H1 (cell line): ENCODE data around the gene C1QTNF1. TPM values are rescaled to one million over a fixed set of nuclear protein-coding genes. Genes with fewer than 3 reads are reported as not detected.

Source experiments
- CTCF ChIA-PET: fragments of 300-600 bp; sonication (Branson Sonifier 250); formaldehyde crosslinking; loops from one replicate; lab custom pipeline; 2021; ENCODE audit not compliant: partially characterized antibody; lab: Charles Lee
- POLR2A ChIA-PET: fragments of 300-600 bp; sonication (Branson Sonifier 250); formaldehyde crosslinking; loops from one replicate; lab custom pipeline; 2021; ENCODE audit warnings: inconsistent platforms; ENCODE audit not compliant: partially characterized antibody; lab: Charles Lee
- DNase-seq, 2 experiments: peaks; one replicate each; pipeline versions ENCODE4 v3.0.0 to v3.0.0-alpha.2; 2010 to 2022; ENCODE audit warnings: low spot score in 2 of 2, low read depth in 1 of 2, mixed read lengths in 1 of 2
- FAIRE-seq: peaks from 2 replicates; lab custom pipeline; 2011; peaks lifted over from hg19 to GRCh38; lab: Jason Lieb, UNC
- H2AFZ ChIP-seq: 2 replicates; pipeline ENCODE4 v1.8.1; 2012; ENCODE audit warnings: low read length, inconsistent platforms
- H2AK5ac ChIP-seq: 2 replicates; pipeline ENCODE4 v1.6.1; 2013; ENCODE audit warnings: low read depth, low read length
- H2BK120ac ChIP-seq: replicated peaks from 2 replicates; pipeline ENCODE3; 2013; ENCODE audit warnings: low read depth, low read length, inconsistent platforms
- H2BK12ac ChIP-seq: 2 replicates; pipeline ENCODE4 v1.6.1; 2013; ENCODE audit warnings: low read depth, low read length
- H2BK15ac ChIP-seq: 2 replicates; pipeline ENCODE4 v1.6.1; 2013; ENCODE audit warnings: low read length
- H2BK20ac ChIP-seq: 2 replicates; pipeline ENCODE4 v1.6.1; 2013; ENCODE audit warnings: low read length
- H2BK5ac ChIP-seq: 2 replicates; pipeline ENCODE4 v1.6.1; 2013; ENCODE audit warnings: low read depth, low read length
- H3K14ac ChIP-seq: 2 replicates; pipeline ENCODE4 v1.6.1; 2013; ENCODE audit warnings: inconsistent platforms; ENCODE audit not compliant: insufficient read length
- H3K18ac ChIP-seq: 2 replicates; pipeline ENCODE4 v1.6.1; 2013; ENCODE audit warnings: low read length; ENCODE audit errors: extremely low read depth
- H3K23ac ChIP-seq: 2 replicates; pipeline ENCODE4 v1.6.1; 2013; ENCODE audit warnings: inconsistent platforms; ENCODE audit not compliant: insufficient read length
- H3K23me2 ChIP-seq: 2 replicates; pipeline ENCODE4 v1.6.1; 2013; ENCODE audit warnings: low read depth, low read length
- H3K27ac ChIP-seq: 2 replicates; pipeline ENCODE4 v1.6.1; 2011; ENCODE audit warnings: low read depth, low read length, inconsistent platforms
- H3K27me3 ChIP-seq, 4 experiments: replicated peaks in 1 of 4; 1 replicate in 1 of 4; 2 replicates in 3 of 4; pipeline versions ENCODE4 v1.6.1 to v1.8.1; 2011 to 2013; ENCODE audit warnings: low read length in 3 of 4, mild to moderate bottlenecking in 3 of 4, inconsistent platforms in 2 of 4, mixed read lengths in 2 of 4, moderate library complexity in 1 of 4; ENCODE audit not compliant: control insufficient read depth in 3 of 4, insufficient read depth in 3 of 4; ENCODE audit errors: extremely low read depth in 1 of 4
- H3K36me3 ChIP-seq, 4 experiments: 2 replicates each; pipeline versions ENCODE4 v1.6.1 to v1.8.1; 2011 to 2013; ENCODE audit warnings: mild to moderate bottlenecking in 4 of 4, low read length in 3 of 4, moderate library complexity in 2 of 4, control low read depth in 1 of 4, inconsistent platforms in 1 of 4; ENCODE audit not compliant: insufficient read depth in 4 of 4, control insufficient read depth in 2 of 4
- H3K4ac ChIP-seq: replicated peaks from 2 replicates; pipeline ENCODE3; 2013; ENCODE audit warnings: low read length, low read depth, mixed read lengths, inconsistent platforms; ENCODE audit not compliant: insufficient read length
- H3K4me1 ChIP-seq, 4 experiments: replicated peaks in 1 of 4; 1 replicate in 1 of 4; 2 replicates in 3 of 4; pipeline versions ENCODE4 v1.6.1 to v1.8.1; 2011 to 2013; ENCODE audit warnings: low read length in 3 of 4, inconsistent platforms in 2 of 4, mixed read lengths in 1 of 4; ENCODE audit not compliant: insufficient read depth in 4 of 4, control insufficient read depth in 3 of 4
- H3K4me2 ChIP-seq, 2 experiments: 2 replicates each; pipeline versions ENCODE4 v1.6.1 to v1.8.1; 2011 to 2013; ENCODE audit warnings: low read depth in 2 of 2, low read length in 2 of 2, control low read depth in 1 of 2, inconsistent platforms in 1 of 2, mild to moderate bottlenecking in 1 of 2; ENCODE audit not compliant: insufficient read depth in 1 of 2
- H3K4me3 ChIP-seq, 4 experiments: fragments of 200-600, 300-600 bp in 1 of 4; sonication (generic), shearing (Covaris generic), sonication (Bioruptor Twin) in 1 of 4; 2 replicates each; pipeline versions ENCODE4 v1.5.1 to v1.8.1; 2011 to 2016; ENCODE audit warnings: low read length in 4 of 4, low read depth in 3 of 4, control low read depth in 2 of 4, inconsistent platforms in 2 of 4, mild to moderate bottlenecking in 2 of 4, mixed read lengths in 1 of 4, moderate library complexity in 1 of 4; ENCODE audit not compliant: insufficient read depth in 2 of 4; ENCODE audit errors: extremely low read depth in 1 of 4
- H3K56ac ChIP-seq: replicated peaks from 2 replicates; pipeline ENCODE3; 2013; ENCODE audit warnings: low read depth, mild to moderate bottlenecking, mixed read lengths, low read length, inconsistent platforms; ENCODE audit not compliant: insufficient read length
- H3K79me1 ChIP-seq: 2 replicates; pipeline ENCODE4 v1.6.1; 2013; ENCODE audit warnings: low read depth, low read length, control low read depth
- H3K79me2 ChIP-seq, 2 experiments: 2 replicates each; pipeline versions ENCODE4 v1.6.1 to v1.8.1; 2012 to 2013; ENCODE audit warnings: low read length in 2 of 2, mild to moderate bottlenecking in 2 of 2, inconsistent platforms in 1 of 2; ENCODE audit not compliant: insufficient read depth in 2 of 2, control insufficient read depth in 1 of 2
- H3K9ac ChIP-seq, 4 experiments: replicated peaks in 1 of 4; 1 replicate in 1 of 4; 2 replicates in 3 of 4; pipeline versions ENCODE4 v1.6.1 to v1.8.1; 2011 to 2013; ENCODE audit warnings: low read depth in 3 of 4, low read length in 3 of 4, control low read depth in 2 of 4, mild to moderate bottlenecking in 2 of 4, moderate library complexity in 2 of 4, inconsistent platforms in 1 of 4; ENCODE audit errors: extremely low read depth in 1 of 4
- H3K9me3 ChIP-seq, 2 experiments: 2 replicates each; pipeline versions ENCODE4 v1.6.1 to v1.8.1; 2012 to 2013; ENCODE audit warnings: mild to moderate bottlenecking in 2 of 2, moderate library complexity in 2 of 2, control low read depth in 1 of 2, inconsistent platforms in 1 of 2, low read depth in 1 of 2, low read length in 1 of 2, mixed read lengths in 1 of 2; ENCODE audit not compliant: insufficient read depth in 2 of 2
- H4K20me1 ChIP-seq, 2 experiments: replicated peaks in 1 of 2; 2 replicates each; pipeline versions ENCODE3 to v1.8.1; 2011 to 2013; ENCODE audit warnings: inconsistent platforms in 2 of 2, low read length in 2 of 2, mild to moderate bottlenecking in 1 of 2; ENCODE audit not compliant: insufficient read depth in 2 of 2, control insufficient read depth in 1 of 2
- H4K5ac ChIP-seq: 2 replicates; pipeline ENCODE4 v1.6.1; 2013; ENCODE audit warnings: low read length, low read depth, mixed read lengths, inconsistent platforms; ENCODE audit not compliant: insufficient read length
- H4K8ac ChIP-seq: 2 replicates; pipeline ENCODE4 v1.8.0; 2013; ENCODE audit warnings: mild to moderate bottlenecking, moderate library complexity, low read length, inconsistent platforms; ENCODE audit not compliant: insufficient read depth; ENCODE audit errors: extremely low read depth
- H4K91ac ChIP-seq: replicated peaks from 2 replicates; pipeline ENCODE3; 2013; ENCODE audit warnings: low read length, mixed read lengths, inconsistent platforms; ENCODE audit not compliant: insufficient read length
- BCL11A ChIP-seq, 2 experiments: IDR thresholded peaks; one replicate each; pipeline ENCODE4 v1.6.1; 2011; ENCODE audit warnings: low read depth in 2 of 2, low read length in 2 of 2, mild to moderate bottlenecking in 2 of 2
- CTCF ChIP-seq, 3 experiments: IDR thresholded peaks; 1 replicate in 2 of 3; 2 replicates in 1 of 3; pipeline versions ENCODE4 v1.5.1 to v1.6.1; 2011; ENCODE audit warnings: low read length in 3 of 3, mild to moderate bottlenecking in 3 of 3, inconsistent platforms in 2 of 3, low read depth in 1 of 3, moderate library complexity in 1 of 3; ENCODE audit not compliant: insufficient read depth in 1 of 3; ENCODE audit errors: control extremely low read depth in 1 of 3
- EGR1 ChIP-seq: IDR thresholded peaks from 2 replicates; pipeline ENCODE4 v1.6.1; 2011; ENCODE audit warnings: low read depth, low read length, borderline replicate concordance
- EP300 ChIP-seq, 2 experiments: IDR thresholded peaks; 1 replicate in 1 of 2; 2 replicates in 1 of 2; pipeline ENCODE4 v1.6.1; 2011 to 2012; ENCODE audit warnings: low read depth in 2 of 2, low read length in 2 of 2, mild to moderate bottlenecking in 2 of 2, borderline replicate concordance in 1 of 2, inconsistent platforms in 1 of 2, moderate library complexity in 1 of 2
- NANOG ChIP-seq: IDR thresholded peaks from 2 replicates; pipeline ENCODE4 v1.6.1; 2011; ENCODE audit warnings: low read length, low read depth, mild to moderate bottlenecking, inconsistent platforms; ENCODE audit not compliant: insufficient read depth, poor library complexity, severe bottlenecking
- PHF8 ChIP-seq: fragments of 200-600 bp; sonication (generic); conservative IDR thresholded peaks from 2 replicates; pipeline ENCODE4 v1.7.1; 2012; ENCODE audit warnings: low read depth, mild to moderate bottlenecking, inconsistent platforms, low read length, moderate library complexity
- TEAD4 ChIP-seq: IDR thresholded peaks from 2 replicates; pipeline ENCODE4 v1.6.1; 2012; ENCODE audit warnings: low read depth, low read length, inconsistent platforms, mixed read lengths
- WGBS, 2 experiments: shearing (Covaris generic) in 1 of 2; methylation state at CpG; one replicate each; pipeline versions ENCODE4 v1.1.6 to v1.1.7; 2013 to 2015; ENCODE audit warnings: low lambda C conversion rate in 2 of 2, mixed read lengths in 2 of 2, inconsistent platforms in 1 of 2, low coverage in 1 of 2, missing lambda C conversion rate in 1 of 2; ENCODE audit not compliant: insufficient replicate concordance in 2 of 2, insufficient coverage in 1 of 2, insufficient read length in 1 of 2; ENCODE audit errors: extremely low coverage in 1 of 2, missing lambda C conversion rate in 1 of 2; 5-methylcytosine and 5-hydroxymethylcytosine counted together
- polyA plus RNA-seq, 7 experiments: library from polyadenylated mRNA; depleted of rRNA in 3 of 7; stranded (reverse) in 5 of 7; unstranded in 2 of 7; fragments of >200 nt in 5 of 7; fragments of 200-250 nt in 2 of 7; gene quantifications; 1 replicate in 5 of 7; 2 replicates in 1 of 7; 4 replicates in 1 of 7; pipeline versions ENCODE4 v1.2.1 to v1.2.3, GENCODE V29; 2011 to 2013; ENCODE audit warnings: missing spikeins in 2 of 7, mixed read lengths in 2 of 7
- total RNA-seq: library from RNA; stranded (reverse); fragmentation: NEBNext Ultra II Directional; extraction: Animal tissue kit (Norgen Biotek cat#: 25700); gene quantifications from 2 replicates; pipeline ENCODE4 v1.2.1, GENCODE V29; 2021
- TF ChIP-seq, protein P1 (sequence below): IDR thresholded peaks from 2 replicates; pipeline ENCODE4 v1.6.1; 2012; ENCODE audit warnings: inconsistent platforms

Gene C1QTNF1
- total and polyA plus RNA-seq, 2 of the 8 experiments (the other 6 are each of a cell fraction or from before 2014, with no cell fraction given) = 1.5 to 2.5 TPM

DNA sequence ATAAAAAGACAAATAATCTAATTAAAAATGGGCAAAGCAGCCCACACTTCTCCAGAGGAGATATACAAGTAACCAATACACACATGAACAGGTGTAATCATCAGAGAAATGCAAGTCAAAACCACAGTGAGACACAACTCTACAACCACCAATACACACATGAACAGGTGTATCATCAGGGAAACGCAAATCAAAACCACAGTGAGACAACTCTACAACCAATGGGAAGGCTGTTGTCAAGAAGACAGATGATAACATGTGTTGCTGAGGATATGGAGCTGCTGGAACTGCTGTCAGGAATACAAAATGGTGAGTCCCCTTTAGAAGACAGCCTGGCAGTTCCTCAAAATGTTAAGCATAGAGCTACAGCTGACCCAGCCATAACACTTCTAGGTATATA lies 28.2 kb downstream of the C1QTNF1 start:
- Histone ChIP-seq H2BK120ac (no peak overlapping the region), H3K23ac (no peak overlapping the region), H2AK5ac (no peak overlapping the region), H3K4me3 (no peak overlapping the region), H3K9ac (no peak overlapping the region), H4K8ac (no peak overlapping the region), H4K91ac (no peak overlapping the region), H2AFZ (no peak overlapping the region), H3K4ac (no peak overlapping the region), H2BK5ac (no peak overlapping the region), H3K14ac (no peak overlapping the region), H4K20me1 (no peaks in the 10 kb centered on the region), H3K23me2 (no peaks in the 10 kb centered on the region), H3K79me1 (no peaks in the 10 kb centered on the region), H3K79me2 (no peaks in the 10 kb centered on the region), H3K27me3 (peaks cover 0 to 2% (median 0%) of the 10 kb centered on the region in 4 experiments; a peak in 4 of 7 replicates), H4K5ac (no peak overlapping the region), H2BK12ac (no peak overlapping the region), H3K27ac (no peak overlapping the region), H3K4me1 (no peaks in the 10 kb centered on the region), H2BK20ac (no peak overlapping the region), H3K9me3 (peaks cover 0 to 8% of the 10 kb centered on the region in 2 experiments; a peak in 3 of 4 replicates), H3K18ac (no peak overlapping the region), H3K36me3 (no peaks in the 10 kb centered on the region), H2BK15ac (no peak overlapping the region), H3K56ac (no peak overlapping the region), H3K4me2 (no peak overlapping the region)
- DNase-seq = no peak
- ChIA-PET CTCF (interaction anchor here (0.7 to 2.1 kb wide), 2 partner anchors 8 to 10 kb away, joined by 3 to 9 read pairs; no protein-coding TSS in a partner anchor), POLR2A (no interaction called here)
- FAIRE-seq = no peak
- 84% methylated on average over 1 of the region's 1 CpG; no CpG with 5 or more reads in 1 of the 2 experiments for WGBS, 2 experiments
- TF ChIP-seq EP300 (IDR thresholded peaks at IDR 0.05; ENCODE audit: borderline replicate concordance in 1 of 2, low read depth in 2 of 2, low read length in 2 of 2) = no peak
- TF ChIP-seq EGR1 = no peak
- TF ChIP-seq NANOG = no peak
- no peak for TF ChIP-seq CTCF (IDR thresholded peaks at IDR 0.05; ENCODE audit: control extremely low read depth in 1 of 3, insufficient read depth in 1 of 3, low read depth in 1 of 3, low read length in 3 of 3)
- no peak for TF ChIP-seq BCL11A (IDR thresholded peaks at IDR 0.05; ENCODE audit: low read depth in 2 of 2, low read length in 2 of 2)
- no peak for TF ChIP-seq TEAD4
- TF ChIP-seq, protein P1, sequence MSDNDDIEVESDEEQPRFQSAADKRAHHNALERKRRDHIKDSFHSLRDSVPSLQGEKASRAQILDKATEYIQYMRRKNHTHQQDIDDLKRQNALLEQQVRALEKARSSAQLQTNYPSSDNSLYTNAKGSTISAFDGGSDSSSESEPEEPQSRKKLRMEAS = no peak
- TF ChIP-seq PHF8 = no peak
